SK-N-SH treated with all-trans-retinoic acid at 6 μM for 48 hours (cell line): ENCODE data around the gene GNAS-AS1.

Experiments
- ATAC-seq: fragments of 200-7000 bp; cut with Tn5 transposase; 3 replicates; pipeline ENCODE4 v1.9.1; 2020; ENCODE audit warnings: mild to moderate bottlenecking, moderate library complexity
- ARNTL ChIP-seq: fragments of 450-650 bp; formaldehyde crosslinking; IDR thresholded peaks from 2 replicates; pipeline ENCODE4 v1.5.0; 2020; ENCODE audit warnings: low read depth, mild to moderate bottlenecking, moderate library complexity, borderline replicate concordance
- BACH2 ChIP-seq: fragments of 250-450 bp; sonication (Bioruptor Pico); IDR thresholded peaks from 2 replicates; pipeline ENCODE4 v1.9.0; 2021; ENCODE audit warnings: mild to moderate bottlenecking, borderline replicate concordance
- CREB5 ChIP-seq: fragments of 250-450 bp; sonication (Bioruptor Pico); IDR thresholded peaks from 2 replicates; pipeline ENCODE4 v1.5.1; 2020; ENCODE audit warnings: low read depth, mild to moderate bottlenecking, moderate library complexity
- CSDC2 ChIP-seq: fragments of 250-450 bp; sonication (Bioruptor Pico); IDR thresholded peaks from 2 replicates; pipeline ENCODE4 v1.5.0; 2020; ENCODE audit warnings: mild to moderate bottlenecking, moderate library complexity
- ESRRG ChIP-seq: fragments of 250-450 bp; sonication (Bioruptor Pico); IDR thresholded peaks from 2 replicates; pipeline ENCODE4 v1.6.1; 2021; ENCODE audit warnings: mild to moderate bottlenecking
- GLIS3 ChIP-seq: fragments of 250-450 bp; sonication (Bioruptor Pico); IDR thresholded peaks from 2 replicates; pipeline ENCODE4 v1.5.0; 2020; ENCODE audit warnings: mild to moderate bottlenecking, moderate library complexity
- ISL1 ChIP-seq: fragments of 250-450 bp; sonication (Bioruptor Pico); IDR thresholded peaks from 2 replicates; pipeline ENCODE4 v2.1.2; 2022; ENCODE audit warnings: mild to moderate bottlenecking, moderate library complexity
- OSR1 ChIP-seq: fragments of 250-450 bp; sonication (Bioruptor Pico); IDR thresholded peaks from 2 replicates; pipeline ENCODE4 v1.8.0; 2022; ENCODE audit warnings: moderate library complexity, mild to moderate bottlenecking, inconsistent platforms
- PATZ1 ChIP-seq: fragments of 250-450 bp; sonication (Bioruptor Pico); IDR thresholded peaks from 2 replicates; pipeline ENCODE4 v1.8.0; 2020; ENCODE audit warnings: mild to moderate bottlenecking, moderate library complexity, borderline replicate concordance
- POU6F1 ChIP-seq: fragments of 250-450 bp; sonication (Bioruptor Pico); IDR thresholded peaks from 2 replicates; pipeline ENCODE4 v1.8.0; 2021; ENCODE audit warnings: low read depth, mild to moderate bottlenecking, moderate library complexity, borderline replicate concordance
- PPARA ChIP-seq: fragments of 250-450 bp; sonication (Bioruptor Pico); IDR thresholded peaks from 2 replicates; pipeline ENCODE4 v1.5.0; 2020; ENCODE audit warnings: mild to moderate bottlenecking, borderline replicate concordance
- SNAI2 ChIP-seq: fragments of 250-450 bp; sonication (Bioruptor Pico); IDR thresholded peaks from 2 replicates; pipeline ENCODE4 v1.5.0; 2020; ENCODE audit warnings: mild to moderate bottlenecking, moderate library complexity
- TCF4 ChIP-seq: fragments of 250-450 bp; sonication (Bioruptor Pico); IDR thresholded peaks from 2 replicates; pipeline ENCODE4 v1.8.0; 2021; ENCODE audit warnings: mild to moderate bottlenecking, moderate library complexity, borderline replicate concordance
- TOX ChIP-seq: fragments of 250-450 bp; sonication (Bioruptor Pico); IDR thresholded peaks from 2 replicates; pipeline ENCODE4 v1.8.0; 2021; ENCODE audit warnings: mild to moderate bottlenecking, moderate library complexity, borderline replicate concordance
- TSHZ2 ChIP-seq: fragments of 250-450 bp; sonication (Bioruptor Pico); IDR thresholded peaks from 2 replicates; pipeline ENCODE4 v1.5.0; 2020; ENCODE audit warnings: mild to moderate bottlenecking, moderate library complexity
- ZFP30 ChIP-seq: fragments of 450-650 bp; formaldehyde crosslinking; IDR thresholded peaks from 2 replicates; pipeline ENCODE4 v1.5.0; 2022; ENCODE audit warnings: mild to moderate bottlenecking, moderate library complexity
- ZNF565 ChIP-seq: fragments of 450-650 bp; formaldehyde crosslinking; conservative IDR thresholded peaks from 2 replicates; pipeline ENCODE4 v1.5.0; 2020; ENCODE audit warnings: low read depth, mild to moderate bottlenecking, moderate library complexity
- ZNF70 ChIP-seq: fragments of 450-650 bp; formaldehyde crosslinking; IDR thresholded peaks from 2 replicates; pipeline ENCODE4 v1.5.0; 2020; ENCODE audit warnings: mild to moderate bottlenecking, moderate library complexity
- ZNF8 ChIP-seq: fragments of 450-650 bp; formaldehyde crosslinking; IDR thresholded peaks from 2 replicates; pipeline ENCODE4 v1.5.0; 2020; ENCODE audit warnings: mild to moderate bottlenecking, moderate library complexity

The GNAS-AS1 gene

GRCh38 chr20:58877976-58878360 lies 27.3 kb upstream of the GNAS-AS1 start:
- ATAC-seq: peak; percentile 57
- TF ChIP-seq ZNF70 (CRISPR knock-in tag) (peak; percentile 70), GLIS3 (CRISPR knock-in tag) (no peak), TCF4 (CRISPR knock-in tag) (peak; percentile 21; the same call in 1 of the 2 replicates)

- no peak for ATAC-seq
- TF ChIP-seq PPARA (no peak), ISL1 (CRISPR knock-in tag) (no peak), TSHZ2 (CRISPR knock-in tag) (no peak), TOX (CRISPR knock-in tag) (no peak), ZFP30 (no peak), ZNF565 (CRISPR knock-in tag) (no peak), ZNF8 (no peak), CSDC2 (CRISPR knock-in tag) (no peak), BACH2 (CRISPR knock-in tag) (no peak), POU6F1 (no peak), SNAI2 (CRISPR knock-in tag) (no peak), PATZ1 (CRISPR knock-in tag) (no peak), ESRRG (no peak)
Measured at GRCh38 chr20:58877050-58877975, 26.6 kb upstream of the GNAS-AS1 start.

GRCh38 chr20:58876437-58876836 lies 25.7 kb upstream of the GNAS-AS1 start:
- ATAC-seq: peak; percentile 18; the same call in 2 of the 3 replicates
- TF ChIP-seq CSDC2 (CRISPR knock-in tag) (no peak), PPARA (no peak), CREB5 (CRISPR knock-in tag) (no peak), GLIS3 (CRISPR knock-in tag) (no peak), ARNTL (CRISPR knock-in tag) (no peak), OSR1 (CRISPR knock-in tag) (no peak), ZNF70 (CRISPR knock-in tag) (no peak)

GRCh38 chr20:58875541-58876134 lies 24.9 kb upstream of the GNAS-AS1 start:
- ATAC-seq: peak; percentile 77
- no peak for TF ChIP-seq ZNF70 (CRISPR knock-in tag)
- TF ChIP-seq ISL1 (CRISPR knock-in tag): no peak
- no peak for TF ChIP-seq SNAI2 (CRISPR knock-in tag)
- TF ChIP-seq OSR1 (CRISPR knock-in tag): no peak
